CD4-positive, alpha-beta T cell treated with Interferon alpha-2 for 1 hour (primary cell): ENCODE measurements around the gene TNFRSF17.

Source experiments
- DNase-seq, 2 donors: peaks; one replicate each; pipeline ENCODE4 v3.0.0-alpha.2; 2020 to 2022

TNFRSF17 gene

GRCh38 chr16:12009462-12009861 lies 44.5 kb downstream of the TNFRSF17 start:
- no peak for DNase-seq

GRCh38 chr16:12009922-12010321 lies 44.9 kb downstream of the TNFRSF17 start:
- no peak for DNase-seq

- no peak for DNase-seq
Measured at GRCh38 chr16:12010388-12011251, 45.6 kb downstream of the TNFRSF17 start.

GRCh38 chr16:12011565-12011964 lies 46.6 kb downstream of the TNFRSF17 start:
- no peak for DNase-seq

GRCh38 chr16:12016291-12016947 lies 51.4 kb downstream of the TNFRSF17 start:
- DNase-seq, result no peak

DNA sequence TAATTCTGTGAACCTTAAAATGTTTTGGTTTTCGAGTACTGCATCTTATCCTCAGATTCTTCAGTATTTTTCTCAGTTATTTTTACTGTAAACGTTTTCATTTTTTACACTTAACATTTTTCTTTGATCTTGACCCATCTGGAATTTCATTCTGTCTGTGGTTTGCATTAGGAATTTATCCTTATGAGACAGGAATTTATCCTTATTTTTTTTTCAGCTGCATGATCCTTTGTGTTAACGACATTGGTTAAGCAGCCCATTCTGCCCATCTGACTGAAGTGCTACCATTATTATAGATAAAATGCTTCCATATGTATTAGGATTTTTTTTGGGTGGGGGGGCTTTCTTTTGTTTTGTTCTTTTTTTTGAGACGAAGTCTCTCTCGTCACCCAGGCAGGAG lies 52.5 kb downstream of the TNFRSF17 start:
- DNase-seq, result no peak
